Fibroblast of mammary gland (primary cell): ENCODE measurements around the gene MED12L.

ENCODE experiments used
- DNase-seq: peaks from one replicate; pipeline ENCODE4 v3.0.0-alpha.2; 2010; ENCODE audit warnings: low read depth
- H3K4me3 ChIP-seq: 2 replicates; pipeline ENCODE4 v1.5.1; 2011; ENCODE audit warnings: low read depth, mild to moderate bottlenecking, low read length, moderate library complexity; ENCODE audit not compliant: control insufficient read depth
- CTCF ChIP-seq: conservative IDR thresholded peaks from 2 replicates; pipeline ENCODE4 v1.5.1; 2011; ENCODE audit warnings: low read depth, low read length, inconsistent platforms; ENCODE audit not compliant: control insufficient read depth, insufficient read depth

The MED12L gene

GRCh38 chr3:151091685-151092345 lies 6.4 kb downstream of the MED12L start:
- TF ChIP-seq CTCF = no peak
- DNase-seq = peak; percentile 5
- no peak overlapping the region for H3K4me3 ChIP-seq

GRCh38 chr3:151093148-151093547 lies 7.7 kb downstream of the MED12L start:
- no peak for TF ChIP-seq CTCF
- no peak for DNase-seq
- H3K4me3 ChIP-seq = no peak overlapping the region

- no peak for TF ChIP-seq CTCF
- DNase-seq = no peak
- no peak overlapping the region for H3K4me3 ChIP-seq
Observed at GRCh38 chr3:151093905-151094304, 8.4 kb downstream of the MED12L start.

GRCh38 chr3:151096716-151097115 lies 11.3 kb downstream of the MED12L start:
- DNase-seq = no peak
- no peak for TF ChIP-seq CTCF
- no peak overlapping the region for H3K4me3 ChIP-seq

- DNase-seq = no peak
- no peak overlapping the region for H3K4me3 ChIP-seq
- no peak for TF ChIP-seq CTCF
Observed at GRCh38 chr3:151100076-151100475, 14.6 kb downstream of the MED12L start.

GRCh38 chr3:151101270-151101969 lies 16.0 kb downstream of the MED12L start:
- DNase-seq = no peak
- no peak for TF ChIP-seq CTCF
- no peak overlapping the region for H3K4me3 ChIP-seq
